Endothelial cell (in vitro differentiated cells): ENCODE measurements around the gene UMPS. TPM values are rescaled to one million over a fixed set of nuclear protein-coding genes. Genes with fewer than 3 reads are reported as not detected.

Experiments used
- DNase-seq: peaks from one replicate; pipeline ENCODE4 v3.0.0; 2021; ENCODE audit warnings: low spot score
- H3K27ac Mint-ChIP-seq: one replicate; pipeline ENCODE4 v1.8.0; 2021; ENCODE audit warnings: mixed read lengths, inconsistent platforms; ENCODE audit not compliant: unreplicated experiment
- H3K27me3 Mint-ChIP-seq: one replicate; pipeline ENCODE4 v1.8.0; 2021; ENCODE audit warnings: mild to moderate bottlenecking, moderate library complexity, mixed read lengths, inconsistent platforms; ENCODE audit not compliant: unreplicated experiment
- H3K36me3 Mint-ChIP-seq: one replicate; pipeline ENCODE4 v1.8.0; 2021; ENCODE audit warnings: mild to moderate bottlenecking, low read depth, mixed read lengths, inconsistent platforms; ENCODE audit not compliant: unreplicated experiment
- H3K4me1 Mint-ChIP-seq: one replicate; pipeline ENCODE4 v1.8.0; 2021; ENCODE audit warnings: mild to moderate bottlenecking, mixed read lengths, inconsistent platforms; ENCODE audit not compliant: unreplicated experiment
- H3K4me3 Mint-ChIP-seq: one replicate; pipeline ENCODE4 v1.8.0; 2021; ENCODE audit warnings: mild to moderate bottlenecking, mixed read lengths, inconsistent platforms; ENCODE audit not compliant: unreplicated experiment
- H3K9me3 Mint-ChIP-seq: one replicate; pipeline ENCODE4 v1.8.0; 2021; ENCODE audit warnings: mixed read lengths, inconsistent platforms; ENCODE audit not compliant: unreplicated experiment
- CTCF ChIP-seq: fragments of 200-600 bp; sonication (generic); IDR thresholded peaks from one replicate; pipeline ENCODE4 v1.5.0; 2021; ENCODE audit warnings: antibody characterized with exemption; ENCODE audit not compliant: unreplicated experiment
- total RNA-seq: library from RNA; stranded (reverse); fragmentation: NEBNext Ultra II Directional; extraction: Animal tissue kit (Norgen Biotek cat#: 25700); gene quantifications from one replicate; pipeline ENCODE4 v1.2.1, GENCODE V29; 2021; ENCODE audit not compliant: unreplicated experiment

The UMPS gene
- total RNA-seq, 1 donor from 2014 or later, result 27.1 TPM

- Mint-ChIP-seq H3K27ac (no peak overlapping the region), H3K4me1 (peaks cover 41% of the 10 kb centered on the region), H3K4me3 (no peak overlapping the region), H3K27me3 (peaks cover 1% of the 10 kb centered on the region), H3K9me3 (no peaks in the 10 kb centered on the region), H3K36me3 (peaks cover 9% of the 10 kb centered on the region)
- DNase-seq, result no peak
- no peak for TF ChIP-seq CTCF
Measured at GRCh38 chr3:124783696-124784095, 53.4 kb downstream of the UMPS start.

- peaks cover 4% of the 10 kb centered on the region for H3K36me3 Mint-ChIP-seq
- H3K9me3 Mint-ChIP-seq, result no peaks in the 10 kb centered on the region
- H3K27ac Mint-ChIP-seq, result no peak overlapping the region
- H3K4me1 Mint-ChIP-seq, result peaks cover 37% of the 10 kb centered on the region
- no peak for TF ChIP-seq CTCF
- H3K4me3 Mint-ChIP-seq, result no peak overlapping the region
- DNase-seq, result no peak
- H3K27me3 Mint-ChIP-seq, result peaks cover 1% of the 10 kb centered on the region
Measured at GRCh38 chr3:124784686-124785382, 54.6 kb downstream of the UMPS start.

- Mint-ChIP-seq H3K36me3 (peaks cover 4% of the 10 kb centered on the region), H3K27me3 (peaks cover 1% of the 10 kb centered on the region), H3K27ac (no peak overlapping the region), H3K4me1 (peaks cover 28% of the 10 kb centered on the region), H3K4me3 (no peak overlapping the region), H3K9me3 (no peaks in the 10 kb centered on the region)
- TF ChIP-seq CTCF, result no peak
- DNase-seq, result no peak
Measured at GRCh38 chr3:124785973-124786372, 55.7 kb downstream of the UMPS start.

GRCh38 chr3:124786511-124787241 is 56.4 kb downstream of the UMPS start:
- no peak overlapping the region for H3K27ac Mint-ChIP-seq
- H3K4me3 Mint-ChIP-seq, result no peak overlapping the region

More at GRCh38 chr3:124786511-124787241, 56.4 kb downstream of the UMPS start:
- peaks cover 4% of the 10 kb centered on the region for H3K36me3 Mint-ChIP-seq
- peaks cover 1% of the 10 kb centered on the region for H3K27me3 Mint-ChIP-seq
- H3K9me3 Mint-ChIP-seq, result no peaks in the 10 kb centered on the region
- peaks cover 21% of the 10 kb centered on the region for H3K4me1 Mint-ChIP-seq
- TF ChIP-seq CTCF, result no peak
- DNase-seq, result no peak
